CD4-positive, alpha-beta T cell treated with Interleukin-15 for 1 hour (primary cell): ENCODE results near the gene ACSBG1.
"Not testable (repeated sequence)": the region's sequence is repeated elsewhere in the genome, so short reads cannot be mapped to it uniquely, and the experiment has no call there.

Experiments
- DNase-seq: peaks from one replicate; pipeline ENCODE4 v3.0.0-alpha.2; 2020

The ACSBG1 gene

DNA sequence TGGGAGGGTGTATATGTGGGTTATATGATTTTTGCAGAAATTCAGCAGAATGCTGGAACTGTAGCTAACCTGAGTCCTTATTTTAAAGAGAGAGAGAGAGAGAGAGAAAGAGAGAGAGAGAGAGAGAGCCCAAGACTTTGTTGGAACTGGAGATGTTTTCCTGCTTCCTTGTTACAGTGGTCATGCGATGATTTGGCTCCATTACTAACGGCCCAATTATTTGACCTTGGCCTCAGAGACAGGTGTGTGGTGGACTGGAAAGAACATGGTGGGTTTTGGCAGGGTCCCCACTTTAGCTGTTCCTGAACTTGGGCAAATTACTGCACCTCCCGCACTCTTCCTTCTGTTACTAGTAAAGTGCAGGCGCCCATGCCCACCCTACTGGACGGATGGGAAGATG is 14.8 kb upstream of the ACSBG1 start:
- no peak for DNase-seq

DNA sequence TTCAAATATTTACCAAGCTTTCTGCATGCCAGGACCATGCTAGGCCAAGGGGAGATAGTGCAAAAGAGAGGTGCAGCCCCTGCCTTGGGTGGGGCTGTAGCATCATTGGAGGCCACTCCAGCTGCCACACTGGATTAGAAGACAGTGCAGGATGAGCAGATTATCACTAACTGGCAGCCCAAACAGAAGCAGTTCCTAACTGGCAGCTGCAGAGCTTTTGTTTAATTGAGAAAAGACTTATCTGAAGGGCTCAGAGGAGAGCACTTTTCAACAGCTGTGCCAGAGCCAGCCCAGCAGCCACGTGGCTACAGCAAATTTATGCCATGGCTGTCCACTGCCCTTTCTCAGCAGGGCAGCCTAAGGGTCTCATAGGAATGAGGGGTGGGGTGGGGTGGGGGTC is 13.5 kb upstream of the ACSBG1 start:
- no peak for DNase-seq

DNA sequence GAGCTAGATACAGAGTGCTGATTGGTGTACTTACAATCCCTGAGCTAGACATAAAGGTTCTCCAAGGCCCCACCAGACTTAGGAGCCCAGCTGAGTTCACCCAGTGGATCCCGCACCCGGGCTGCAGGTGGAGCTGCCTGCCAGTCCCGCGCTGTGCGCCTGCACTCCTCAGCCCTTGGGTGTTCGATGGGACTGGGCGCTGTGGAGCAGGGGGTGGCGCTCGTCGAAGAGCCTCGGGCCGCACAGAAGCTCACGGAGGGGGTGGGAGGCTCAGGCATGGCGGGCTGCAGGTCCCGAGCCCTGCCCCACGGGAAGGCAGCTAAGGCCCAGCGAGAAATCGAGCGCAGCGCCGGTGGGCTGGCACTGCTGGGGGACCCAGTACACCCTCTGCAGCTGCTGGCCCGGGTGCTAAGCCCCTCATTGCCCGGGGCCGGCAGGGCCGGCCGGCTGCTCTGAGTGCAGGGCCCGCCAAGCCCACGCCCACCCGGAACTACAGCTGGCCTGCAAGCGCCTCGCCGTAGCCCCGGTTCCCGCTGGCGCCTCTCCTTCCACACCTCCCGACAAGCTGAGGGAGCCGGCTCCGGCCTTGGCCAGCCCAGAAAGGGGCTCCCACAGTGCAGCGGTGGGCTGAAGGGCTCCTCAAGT is 11.7 kb upstream of the ACSBG1 start:
- DNase-seq: not testable (repeated sequence)

DNA sequence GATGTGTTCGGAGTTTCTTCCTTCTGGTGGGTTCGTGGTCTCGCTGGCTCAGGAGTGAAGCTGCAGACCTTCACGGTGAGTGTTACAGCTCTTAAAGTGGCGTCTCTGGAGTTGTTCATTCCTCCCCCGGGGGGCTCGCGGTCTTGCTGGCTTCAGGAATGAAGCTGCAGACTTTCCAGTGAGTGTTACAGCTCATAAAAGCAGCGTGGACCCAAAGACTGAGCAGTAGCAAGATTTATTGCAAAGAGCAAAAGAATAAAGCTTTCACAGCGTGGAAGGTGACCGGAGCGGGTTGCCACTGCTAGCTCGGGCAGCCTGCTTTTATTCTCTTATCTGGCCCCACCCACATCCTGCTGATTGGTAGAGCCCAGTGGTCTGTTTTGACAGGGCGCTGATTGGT is 11.0 kb upstream of the ACSBG1 start:
- DNase-seq: not testable (repeated sequence)

DNA sequence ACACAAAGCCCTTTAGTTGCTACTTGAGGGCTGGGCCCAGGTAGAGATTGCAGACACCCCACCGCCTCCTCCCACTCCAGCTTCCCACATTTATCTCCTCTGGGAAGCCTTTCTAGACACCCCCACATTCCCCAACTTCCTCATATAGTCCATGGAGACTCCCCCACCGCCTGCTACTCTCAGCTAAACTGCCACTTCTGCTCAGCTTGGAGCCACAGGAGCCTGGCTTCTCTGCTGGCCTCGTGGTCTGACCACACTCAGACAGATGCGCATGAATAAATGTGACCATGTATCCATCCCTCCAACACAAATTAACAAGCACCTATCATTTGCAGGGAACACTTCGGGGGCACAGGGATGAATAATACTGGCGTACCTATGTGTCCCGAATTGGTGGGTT is 10.5 kb upstream of the ACSBG1 start:
- no peak for DNase-seq

DNA sequence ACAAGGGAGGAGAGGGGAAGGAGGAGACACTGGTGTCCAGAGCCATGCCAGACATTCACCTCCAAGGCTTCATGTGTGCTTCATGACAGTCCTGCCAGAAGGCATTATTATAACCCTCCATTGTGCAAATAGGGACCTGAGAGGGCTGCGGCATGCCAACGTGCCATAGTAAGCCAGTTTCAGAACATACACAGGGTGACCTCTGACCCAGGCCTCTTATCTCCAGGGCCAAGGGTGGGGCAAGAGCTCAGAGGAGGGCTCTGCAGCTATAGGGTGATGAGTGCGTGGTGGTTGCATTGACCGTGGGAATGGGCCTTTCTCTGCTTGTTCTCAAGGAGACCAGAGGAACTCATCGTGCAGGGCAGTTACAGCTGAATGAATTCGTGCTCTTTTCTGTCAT is 9.7 kb upstream of the ACSBG1 start:
- no peak for DNase-seq

DNA sequence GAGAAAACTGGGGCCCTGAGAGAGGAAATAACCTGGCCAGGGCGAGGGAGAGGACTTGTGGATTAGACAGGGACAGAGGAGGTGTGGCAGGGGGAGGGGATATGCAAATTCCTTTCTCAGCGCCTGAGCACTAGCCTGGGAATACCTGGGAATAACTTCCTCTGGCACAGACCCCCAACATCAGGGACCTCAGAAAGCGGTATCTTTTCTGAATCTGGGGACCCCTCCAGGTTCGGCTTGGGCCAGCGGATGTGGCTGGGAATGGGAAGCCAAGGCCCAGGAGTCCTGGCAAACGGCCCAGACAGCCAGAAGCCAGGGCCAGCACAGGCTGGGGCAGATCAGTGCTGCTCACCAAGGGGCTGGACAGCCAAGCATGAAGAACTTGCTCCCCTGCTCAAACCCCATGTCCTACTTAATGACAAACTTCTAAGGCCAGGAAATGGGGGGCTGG is 9.2 kb upstream of the ACSBG1 start:
- DNase-seq: no peak

DNA sequence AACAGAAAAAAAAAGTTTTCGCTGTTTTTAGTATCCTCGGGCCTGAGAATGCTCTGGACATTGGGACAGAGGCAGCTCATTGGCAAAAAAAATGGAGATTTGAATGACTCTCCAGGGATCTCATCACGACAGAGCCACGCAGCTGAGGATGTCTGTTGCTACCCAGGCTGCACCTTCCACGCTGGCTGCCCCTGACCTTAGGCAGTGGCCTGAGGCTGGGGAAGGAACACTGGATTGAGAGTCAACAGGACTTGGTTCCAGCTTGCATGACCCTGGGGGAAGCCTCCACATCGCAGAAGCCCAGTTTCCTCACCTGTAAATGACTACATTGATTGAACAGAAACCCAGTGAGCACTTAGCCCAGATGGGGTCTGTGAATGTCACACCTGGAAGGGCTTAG is 8.7 kb upstream of the ACSBG1 start:
- no peak for DNase-seq

DNA sequence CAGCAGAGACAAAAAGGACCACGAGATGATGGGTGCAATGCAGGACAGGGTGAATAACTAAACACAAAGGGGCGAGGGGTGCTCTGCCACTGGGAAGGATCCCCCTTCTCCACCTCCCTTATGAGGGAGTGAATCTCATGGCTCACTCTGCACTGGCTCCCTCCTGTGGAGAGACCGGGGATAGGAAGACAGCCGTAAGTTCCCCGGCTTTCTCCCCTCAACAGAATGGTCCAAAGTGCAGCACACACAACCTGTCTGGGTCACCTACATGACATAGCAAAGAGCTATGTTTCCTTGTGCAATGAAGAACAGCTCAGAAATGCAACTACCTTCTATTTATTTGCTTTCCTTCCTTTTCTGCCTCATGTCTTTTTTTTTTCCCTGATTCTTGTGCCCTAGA is 7.8 kb upstream of the ACSBG1 start:
- DNase-seq: no peak

DNA sequence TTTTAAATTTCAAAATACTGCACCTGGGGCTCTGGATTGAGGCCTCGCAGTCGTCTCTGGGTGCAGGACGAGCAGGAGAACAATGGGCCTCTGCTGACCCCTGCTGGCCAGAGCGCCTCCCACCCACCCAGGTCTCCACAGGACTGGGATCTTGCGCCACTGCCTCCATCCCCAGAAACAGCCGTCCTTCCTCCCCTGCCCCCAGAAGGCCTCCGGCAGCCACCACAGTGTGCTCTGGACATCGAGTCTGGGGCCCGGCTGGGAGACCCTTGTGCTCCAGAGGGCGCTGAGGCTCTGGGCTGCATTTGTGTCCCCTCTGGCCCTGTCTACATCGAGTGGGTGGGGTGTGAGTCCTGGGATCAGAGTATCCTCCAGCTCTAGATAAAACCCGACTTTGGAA is 6.7 kb upstream of the ACSBG1 start:
- peak; percentile 74 for DNase-seq

DNA sequence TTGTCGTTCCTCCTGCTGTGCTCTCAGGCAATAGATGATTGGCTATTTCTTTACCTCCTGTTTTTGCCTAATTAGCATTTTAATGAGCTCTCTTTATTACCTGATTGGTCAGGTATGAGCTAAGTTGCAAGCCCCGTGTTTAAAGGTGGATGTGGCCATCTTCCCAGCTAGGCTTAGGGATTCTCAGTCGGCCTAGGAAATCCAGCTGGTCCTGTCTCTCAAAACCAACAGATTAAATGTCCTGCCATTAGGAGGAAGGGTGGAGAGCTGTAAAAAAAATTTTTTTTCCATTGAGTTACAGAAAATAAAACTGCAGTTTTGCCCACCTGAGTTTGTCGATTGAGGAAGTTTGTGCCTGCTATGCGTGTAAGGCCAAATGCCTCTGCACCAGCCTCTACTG is 5.4 kb upstream of the ACSBG1 start:
- DNase-seq: no peak

DNA sequence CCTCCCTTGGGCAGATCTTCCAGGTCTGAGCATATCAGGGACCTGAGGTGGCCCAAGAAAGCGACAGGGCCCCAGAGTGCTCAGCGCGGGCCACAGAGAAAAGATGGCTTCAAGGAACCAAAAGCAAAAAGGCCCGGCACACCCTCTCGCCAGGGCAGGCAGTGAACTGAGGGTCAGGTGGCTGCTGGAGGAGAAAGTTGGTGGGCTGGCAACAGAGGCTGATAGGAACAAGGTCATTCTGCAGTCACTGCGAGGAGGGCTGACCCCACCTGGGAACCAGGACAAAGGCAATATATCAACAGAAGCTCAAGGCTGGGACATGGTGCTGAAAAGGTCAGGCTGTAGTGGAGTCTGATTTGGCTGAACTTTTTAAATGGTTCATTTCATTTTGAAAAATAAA is 2.8 kb upstream of the ACSBG1 start:
- DNase-seq: no peak

DNA sequence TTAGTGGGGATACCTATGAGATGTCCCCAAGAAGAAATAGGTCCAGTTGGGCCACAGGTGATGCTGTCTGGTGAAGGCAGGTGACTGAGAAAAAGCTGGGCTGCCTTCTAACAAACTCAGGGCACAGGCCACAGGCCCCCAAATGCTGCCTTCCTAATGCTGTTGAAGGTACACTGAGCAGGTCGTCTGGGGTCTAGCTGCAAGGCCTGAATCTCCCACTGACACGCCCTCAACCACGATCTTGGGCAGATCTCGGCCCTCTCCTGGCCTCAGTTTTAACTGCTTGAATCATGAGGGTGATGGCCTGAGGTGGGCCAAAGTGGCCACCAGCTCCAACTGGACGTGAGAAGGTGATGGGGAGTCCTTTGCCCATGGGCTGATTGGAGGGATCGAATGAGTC is 2.1 kb upstream of the ACSBG1 start:
- no peak for DNase-seq

DNA sequence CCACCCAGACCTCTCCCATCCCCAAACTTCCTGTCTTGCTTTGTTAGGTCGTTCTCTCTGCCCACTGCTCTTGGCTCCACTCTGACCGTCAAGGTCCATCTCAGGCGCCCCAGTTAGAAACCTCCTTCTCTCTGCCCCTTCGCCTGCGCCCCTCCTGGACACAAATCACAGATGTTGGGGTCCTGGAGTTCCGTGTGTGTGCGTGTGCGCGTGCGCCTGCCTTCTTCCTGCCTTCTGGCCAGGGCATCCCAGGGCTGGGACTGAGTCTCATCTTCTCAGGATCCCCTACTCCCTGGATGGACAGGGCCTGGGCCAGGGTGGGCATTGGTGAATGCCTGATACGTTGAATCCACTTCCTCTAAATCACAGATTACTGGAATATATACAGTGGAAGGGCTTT is 869 bp downstream of the ACSBG1 start:
- no peak for DNase-seq

DNA sequence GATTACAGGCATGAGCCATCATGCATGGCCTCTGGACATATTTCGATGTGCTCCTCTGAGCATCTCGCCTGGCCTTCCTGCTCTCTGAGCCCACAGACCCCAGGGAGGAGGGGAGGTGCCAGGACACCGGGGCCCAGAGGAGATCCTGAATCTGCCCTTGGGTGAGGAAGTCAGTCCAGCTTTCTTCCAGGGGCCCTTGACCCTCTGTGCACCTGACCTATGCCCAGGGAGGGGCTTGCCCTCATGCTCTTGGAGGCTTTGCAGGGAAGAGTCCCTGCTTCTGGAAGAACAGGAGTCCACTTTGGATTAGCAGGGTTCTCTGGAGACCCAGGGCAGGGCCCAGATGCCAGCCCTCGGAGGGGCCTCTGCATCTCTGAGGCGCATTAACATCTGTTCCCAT is 1.4 kb downstream of the ACSBG1 start:
- DNase-seq: no peak

DNA sequence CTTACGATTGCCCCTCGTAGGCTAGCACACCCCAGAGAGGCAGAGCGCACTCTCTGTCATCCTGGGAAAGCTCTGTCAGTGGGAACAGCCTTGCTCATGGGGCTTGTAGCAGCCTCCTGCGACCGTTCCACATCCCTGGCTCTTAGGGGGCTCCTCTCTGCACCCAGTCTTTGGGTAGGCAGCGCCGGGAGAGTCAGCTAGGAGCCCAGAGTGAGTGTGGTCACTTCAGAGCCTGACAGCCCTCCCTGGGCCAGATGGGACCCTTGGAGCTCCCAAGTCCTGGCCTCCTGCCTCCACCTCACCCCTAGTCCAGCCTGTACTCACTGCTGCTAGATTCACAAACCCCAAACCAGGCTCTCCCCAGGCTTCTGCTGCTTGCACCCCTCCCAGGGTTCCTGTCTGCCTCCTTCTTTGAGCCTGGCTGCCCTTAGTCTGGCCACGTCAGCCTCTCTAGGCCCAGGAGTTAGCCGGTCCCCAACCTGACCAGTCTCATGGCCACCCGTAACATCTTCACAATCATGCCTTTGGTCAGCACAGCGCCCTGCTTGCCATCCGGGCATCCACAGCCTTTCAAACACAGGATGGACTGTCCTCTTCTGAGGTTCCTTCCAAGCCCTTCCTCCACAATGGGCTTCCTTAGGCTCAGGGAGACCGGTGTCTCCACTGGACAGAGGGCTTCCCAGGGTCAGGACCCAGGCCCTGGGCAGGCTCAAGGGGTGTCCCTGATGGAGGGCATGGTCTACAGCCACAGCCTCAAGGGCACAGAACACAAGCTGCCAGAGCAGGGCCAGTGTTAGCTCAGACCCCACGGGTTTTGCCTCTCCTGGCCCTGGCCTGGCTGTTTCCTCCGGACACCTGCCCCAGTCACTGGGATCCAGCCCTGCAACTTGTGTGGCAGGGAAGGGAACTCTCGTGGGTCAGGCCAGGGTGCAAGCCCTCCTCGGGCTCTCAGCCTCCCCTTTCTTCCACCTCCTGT is 4.6 kb downstream of the ACSBG1 start:
- DNase-seq: no peak

DNA sequence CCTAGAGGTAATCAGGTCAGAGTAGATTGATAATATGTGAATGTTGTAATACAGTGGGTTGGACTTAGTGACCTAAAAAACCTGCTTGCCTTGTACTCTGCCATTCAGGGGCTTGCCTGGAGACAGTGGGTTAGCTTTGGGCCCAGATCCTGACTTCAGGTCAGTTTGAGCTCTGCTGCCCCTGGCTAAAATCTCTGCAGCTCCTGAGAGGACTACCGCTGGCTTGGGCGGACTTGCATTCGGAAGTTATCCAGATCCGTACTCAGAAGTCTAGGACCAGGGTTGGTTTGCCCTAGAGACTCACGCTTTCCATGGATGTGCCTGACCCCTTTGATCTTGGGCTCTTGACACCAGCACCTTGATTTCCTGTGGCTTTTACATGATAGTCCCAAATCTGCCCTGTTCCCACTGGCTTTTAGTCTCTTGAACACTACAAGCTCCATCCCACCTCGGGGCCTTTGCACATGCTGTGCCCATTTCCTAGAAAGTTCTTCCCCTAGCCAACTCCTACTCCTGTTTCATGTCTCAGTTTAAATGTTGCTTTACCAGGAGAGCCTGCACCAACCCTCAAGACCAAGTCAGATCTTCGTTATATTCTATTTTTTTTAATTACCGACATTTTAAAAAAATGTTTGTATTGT is 5.9 kb downstream of the ACSBG1 start:
- no peak for DNase-seq

DNA sequence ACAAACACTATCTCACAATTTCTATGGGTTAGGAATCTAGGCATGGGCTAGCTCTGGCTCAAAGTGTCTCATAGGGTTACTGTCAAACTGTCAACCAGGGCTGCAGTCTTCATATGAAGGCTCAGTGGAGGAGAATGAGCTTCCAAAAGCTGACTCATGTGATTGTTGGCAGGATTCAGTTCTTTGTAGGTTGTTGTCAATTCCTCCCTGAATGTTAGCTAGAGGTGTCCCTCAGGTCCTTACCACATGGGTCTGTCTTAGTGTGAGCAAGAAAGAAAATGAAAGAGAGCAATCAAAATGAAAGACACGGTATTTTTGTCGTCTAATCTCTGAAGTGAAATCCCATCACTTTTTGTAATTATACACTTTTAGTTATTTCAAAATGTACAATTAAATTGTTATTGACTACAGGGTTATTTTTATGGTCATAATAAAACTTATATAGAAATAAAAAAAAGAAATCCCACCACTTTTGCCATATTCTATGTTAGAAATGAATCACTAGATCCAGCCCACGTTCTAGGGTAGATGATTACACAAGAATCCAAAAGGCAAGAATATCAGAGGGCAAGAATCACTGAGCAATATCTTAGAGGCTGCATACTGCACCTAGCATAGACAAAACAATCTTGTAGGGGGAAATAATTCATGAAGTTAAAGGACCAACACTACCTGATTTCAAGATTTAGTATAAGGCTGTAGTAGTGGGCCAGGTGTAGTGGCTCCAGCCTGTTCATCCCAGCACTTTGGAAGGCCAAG is 8.4 kb downstream of the ACSBG1 start:
- no peak for DNase-seq

DNA sequence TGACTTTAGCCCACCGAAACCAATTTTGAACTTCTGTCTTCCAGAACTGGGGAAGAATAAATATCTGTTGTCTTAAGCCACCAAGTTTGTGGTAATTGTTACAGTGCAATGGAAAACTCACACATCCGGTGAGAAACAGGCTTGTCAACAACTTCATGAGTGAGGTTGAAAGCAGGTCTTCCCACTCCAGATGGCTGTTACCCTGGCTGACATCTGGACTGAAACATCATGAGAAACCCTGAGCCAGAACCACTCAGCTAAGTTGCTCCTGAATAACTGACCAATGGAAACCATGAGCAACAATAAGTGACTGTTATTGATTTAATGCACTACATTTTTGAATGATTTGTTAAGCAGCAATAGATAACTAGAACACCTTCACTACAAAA is 10.3 kb downstream of the ACSBG1 start:
- DNase-seq: no peak

DNA sequence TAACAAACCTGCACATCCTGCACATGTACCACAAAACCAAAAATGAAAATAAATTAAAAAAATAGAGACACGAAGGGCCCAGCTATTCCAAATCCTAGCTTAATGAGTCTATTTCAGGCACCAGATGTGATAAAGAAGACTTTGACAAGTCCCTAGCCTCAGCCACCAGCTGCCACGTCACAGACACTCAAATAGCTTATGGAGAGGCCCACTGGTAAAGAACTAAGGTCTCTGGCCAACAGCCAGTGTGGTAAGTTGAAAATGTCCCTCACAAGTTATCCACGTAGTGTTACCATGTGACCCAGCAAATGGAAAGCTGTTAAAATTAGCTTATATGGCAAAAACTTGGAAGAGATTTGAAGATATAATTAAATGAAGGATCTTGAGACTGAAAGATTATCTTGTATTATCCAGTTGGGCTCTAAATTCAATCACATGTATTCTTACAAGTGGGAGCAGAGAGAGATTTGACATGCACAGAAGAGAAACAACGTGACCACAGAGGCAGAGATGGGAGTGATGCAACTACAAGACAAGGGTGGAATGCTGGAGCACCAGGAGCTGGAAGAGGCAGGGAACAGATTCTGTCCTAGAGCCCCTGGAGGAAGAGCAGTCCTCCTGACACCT is 10.9 kb downstream of the ACSBG1 start:
- DNase-seq: no peak

DNA sequence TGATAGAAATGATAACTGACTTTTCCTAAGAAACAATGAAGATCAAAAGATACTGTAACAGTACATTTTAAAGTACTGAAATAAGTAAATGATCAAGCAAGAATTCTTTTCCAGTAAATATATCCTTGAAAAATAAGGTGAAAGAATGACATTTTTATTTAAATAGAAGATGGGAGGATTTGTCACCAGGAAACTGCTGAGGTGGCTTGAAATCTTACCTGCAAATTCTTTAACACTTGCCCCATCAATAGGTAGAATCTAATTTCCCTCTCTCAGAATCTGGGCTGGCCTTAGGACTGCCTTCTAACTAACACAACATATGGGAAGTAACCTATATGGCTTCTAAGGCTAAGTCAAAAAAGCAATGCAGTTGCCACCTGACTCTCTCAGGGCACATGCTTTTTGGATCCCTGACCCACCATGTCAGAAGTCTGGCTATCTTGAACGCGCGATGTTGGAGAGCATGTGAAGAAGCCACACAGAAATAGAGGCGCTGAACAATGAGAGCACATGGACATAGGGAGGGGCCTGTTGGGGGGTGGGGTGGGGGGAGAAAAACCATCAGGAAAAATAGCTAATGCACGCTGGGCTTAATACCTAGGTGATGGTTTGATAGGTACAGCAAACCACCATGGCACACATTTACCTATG is 11.5 kb downstream of the ACSBG1 start:
- DNase-seq: no peak

DNA sequence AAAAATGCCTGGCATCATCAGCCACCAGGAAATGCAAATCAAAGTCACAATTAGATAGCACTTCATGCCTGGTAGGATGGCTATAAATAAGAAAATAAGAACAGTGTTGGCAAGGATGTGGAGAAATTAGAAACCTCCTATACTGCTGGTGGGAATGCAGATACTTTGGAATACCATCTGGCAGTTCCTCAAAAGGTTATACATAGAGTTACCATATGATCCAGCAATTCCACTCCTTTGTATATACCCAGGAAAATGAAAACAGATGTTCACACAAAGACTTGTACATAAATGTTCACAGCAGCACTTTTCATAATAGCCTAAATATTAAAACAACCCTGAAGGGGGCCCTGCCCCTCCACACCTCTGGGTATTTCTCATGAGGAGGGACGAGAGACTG is 13.7 kb downstream of the ACSBG1 start:
- no peak for DNase-seq
